ENCODE results near the gene PCP2. TPM values are rescaled to one million over a fixed set of nuclear protein-coding genes. Genes with fewer than 3 reads are reported as not detected.
A peak's percentile ranks its signal among the peaks of the same experiment; 100 is the strongest.

The PCP2 gene
- total RNA-seq, 2 donors from 2014 or later = not detected

DNA sequence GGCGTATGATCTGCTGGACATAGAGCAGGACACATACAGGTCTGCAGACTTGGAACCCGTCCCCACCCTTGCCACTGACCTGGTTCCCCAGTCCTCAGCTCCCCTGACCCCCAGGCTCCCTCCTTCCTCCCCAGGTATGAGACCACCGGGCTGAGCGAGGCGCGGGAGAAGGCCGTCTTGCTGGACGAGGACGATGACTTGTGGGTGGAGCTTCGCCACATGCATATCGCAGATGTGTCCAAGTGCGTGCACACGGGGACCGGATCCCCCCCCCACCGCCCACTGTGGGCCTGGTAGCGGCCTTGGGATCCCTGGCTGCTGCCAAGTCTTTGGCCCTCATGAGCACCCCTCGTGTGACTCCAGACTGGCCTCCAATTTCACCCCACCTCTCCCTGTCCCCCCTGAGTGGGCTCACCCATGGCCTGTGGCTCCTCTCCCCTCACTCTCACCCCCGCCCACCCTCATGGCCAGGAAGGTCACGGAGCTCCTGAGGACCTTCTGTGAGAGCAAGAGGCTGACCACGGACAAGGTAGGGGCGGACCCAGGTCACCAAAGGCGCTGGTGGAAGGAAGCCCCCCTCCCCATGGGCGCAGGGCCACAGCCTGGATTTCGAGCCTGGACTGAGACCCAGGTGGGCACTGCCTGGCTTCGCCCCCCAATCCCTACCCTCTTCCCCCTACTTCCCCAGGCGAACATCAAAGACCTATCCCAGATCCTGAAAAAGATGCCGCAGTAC lies 8.9 kb upstream of the PCP2 start:
- no peak for DNase-seq
- intact Hi-C loops (cut with DNase I) = no loop called here
- ATAC-seq = no peak

GRCh38 chr19:7641290-7642276 lies 8.1 kb upstream of the PCP2 start:
- intact Hi-C loops (cut with DNase I) = no loop called here
- ATAC-seq (no peak), DNase-seq (no peak)

GRCh38 chr19:7640803-7641202 lies 7.3 kb upstream of the PCP2 start:
- DNase-seq = no peak
- ATAC-seq = no peak
- intact Hi-C loops (cut with DNase I) = no loop called here

DNA sequence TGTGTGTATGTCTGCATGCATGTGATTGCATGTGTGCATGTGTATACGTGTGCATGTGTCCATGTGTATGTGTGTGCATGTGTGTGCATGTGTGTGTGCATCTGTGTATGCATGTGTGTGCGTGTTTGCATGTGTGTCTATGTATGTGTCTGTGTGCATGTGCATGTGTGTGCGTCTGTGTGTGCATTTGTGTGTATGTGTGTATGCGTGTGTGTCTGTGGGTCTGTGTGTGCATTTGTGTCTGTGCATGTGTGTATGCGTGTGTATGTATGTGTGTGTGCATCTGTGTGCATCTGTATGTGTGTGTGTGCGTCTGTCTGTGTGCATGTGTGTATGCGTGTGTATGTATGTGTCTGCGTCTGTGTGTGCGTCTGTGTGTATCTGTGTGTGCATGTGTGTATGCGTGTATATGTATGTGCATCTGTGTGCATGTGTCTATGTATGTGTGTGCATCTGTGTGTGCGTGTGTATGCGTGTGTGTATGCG lies 6.4 kb upstream of the PCP2 start:
- DNase-seq = no peak
- intact Hi-C loops (cut with DNase I) = no loop called here
- no peak for ATAC-seq

GRCh38 chr19:7638802-7639465 lies 5.4 kb upstream of the PCP2 start:
- intact Hi-C loops (cut with DNase I) = no loop called here
- no peak for DNase-seq

GRCh38 chr19:7637374-7638256 lies 4.1 kb upstream of the PCP2 start:
- intact Hi-C loops (cut with DNase I) = no loop called here
- ATAC-seq (peak; percentile 7 to 67), DNase-seq (peak; percentile 67)

More at GRCh38 chr19:7638802-7639465, 5.4 kb upstream of the PCP2 start:
- ATAC-seq = no peak

DNA sequence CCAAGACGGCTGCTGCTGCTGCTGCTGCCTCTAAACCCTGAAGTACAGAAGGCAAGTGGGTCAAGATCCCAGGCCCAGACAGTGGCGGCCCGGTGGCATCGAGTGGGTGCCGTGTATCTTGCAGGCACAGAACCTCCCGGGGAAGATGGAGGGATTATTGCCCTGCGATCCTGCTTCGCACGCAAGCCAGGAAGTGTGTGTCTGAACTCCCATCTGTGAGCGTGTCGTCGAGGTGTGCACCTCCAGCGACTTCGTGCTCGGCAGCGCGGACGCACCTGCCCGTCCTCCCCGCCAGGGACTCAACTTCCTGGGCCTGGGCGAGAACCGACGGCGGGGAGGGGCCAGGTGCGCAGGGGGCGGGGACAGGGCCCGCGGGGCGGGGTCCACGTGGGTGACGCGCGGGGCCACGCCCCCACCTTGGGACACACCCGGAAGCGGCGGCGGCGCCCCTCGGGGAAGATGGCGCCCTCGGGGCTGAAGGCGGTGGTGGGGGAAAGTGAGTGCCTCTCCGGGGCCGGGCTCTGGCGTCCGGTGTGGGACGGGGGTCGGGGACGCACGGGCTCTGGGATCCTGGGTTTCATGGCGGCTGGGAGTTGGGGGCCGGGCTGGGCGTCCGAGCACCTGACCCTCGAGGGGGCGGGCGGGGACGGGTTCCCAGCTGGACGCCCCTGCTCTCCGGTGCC lies 3.3 kb upstream of the PCP2 start, which contains the start of gene STXBP2:
Gene STXBP2, plus strand, starts transcription at position 420 of the 683 bp plus-strand sequence. Its CDS starts 40 bp downstream, at position 460.
- DNase-seq (peak; percentile 64), ATAC-seq (peak; percentile 88 to 93)
- intact Hi-C loops (cut with DNase I) = no loop called here

- intact Hi-C loops (cut with DNase I) = no loop called here
- ATAC-seq = no peak
- DNase-seq = no peak
These were observed 2.8 kb upstream of the PCP2 start for GRCh38 chr19:7636317-7636690.

- DNase-seq (no peak), ATAC-seq (no peak)
- intact Hi-C loops (cut with DNase I) = no loop called here
These were observed 2.2 kb upstream of the PCP2 start for GRCh38 chr19:7635670-7636069.

DNA sequence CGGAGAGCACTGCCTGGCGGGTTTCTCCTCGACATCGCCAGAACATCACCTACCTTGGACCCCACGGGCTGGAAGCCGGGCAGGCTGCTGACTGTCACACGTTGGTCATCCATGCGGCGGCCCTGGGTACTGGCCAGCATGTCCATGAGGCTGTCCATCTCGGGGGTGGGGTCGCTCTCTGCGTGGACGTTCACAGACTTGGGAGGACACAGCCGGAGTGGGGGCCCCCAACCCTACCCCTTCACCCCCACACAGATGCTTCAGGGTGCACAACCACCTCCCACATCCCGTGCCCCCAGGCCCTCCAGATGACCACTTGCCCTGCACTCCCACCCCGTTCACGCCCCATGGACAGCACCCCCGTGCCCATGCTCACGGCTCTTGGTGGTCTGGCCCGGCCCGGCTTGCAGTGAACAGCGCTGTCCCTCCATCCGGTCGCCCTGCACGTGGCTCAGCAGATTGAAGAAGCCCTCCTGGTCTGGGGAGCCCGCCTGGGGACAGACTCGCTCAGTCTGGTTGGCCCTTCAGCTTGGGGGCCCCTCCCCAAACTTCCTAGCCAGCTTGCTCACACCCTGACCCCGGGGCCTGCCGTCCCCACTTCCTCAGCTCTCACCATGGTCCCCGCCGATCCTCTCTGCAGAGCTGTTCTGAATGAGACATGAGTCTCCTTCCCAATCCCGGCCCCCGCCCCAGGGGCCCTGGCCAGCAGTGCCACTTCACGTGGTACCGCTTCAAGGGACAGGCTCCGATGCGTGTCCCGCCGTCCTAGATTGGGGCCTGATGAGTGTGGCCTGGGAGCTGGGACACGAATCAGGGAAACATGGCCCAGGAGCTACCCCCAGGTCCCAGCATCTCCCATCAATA lies 947 bp downstream of the PCP2 start:
- ATAC-seq (no peak), DNase-seq (no peak)
- intact Hi-C loops (cut with DNase I) = no loop called here

GRCh38 chr19:7631577-7631976 lies 1.9 kb downstream of the PCP2 start:
- DNase-seq = no peak
- ATAC-seq = no peak
- intact Hi-C loops (cut with DNase I) = no loop called here

- ATAC-seq = peak; percentile 98 to 99
- intact Hi-C loops (cut with DNase I) = no loop called here
These were observed 4.0 kb downstream of the PCP2 start, which contains the start of the genes PET100 and XAB2 for GRCh38 chr19:7629347-7630054. PET100 (plus strand) TSS chr19:7629793; CDS start chr19:7629834, 41 bp downstream. XAB2 (minus strand) TSS chr19:7629545; CDS start chr19:7629527, 18 bp downstream.

GRCh38 chr19:7628589-7629311 lies 4.8 kb downstream of the PCP2 start:
- intact Hi-C loops (cut with DNase I) = no loop called here
- ATAC-seq = no peak
- no peak for DNase-seq

More at GRCh38 chr19:7629347-7630054, 4.0 kb downstream of the PCP2 start, which contains the start of the genes PET100 and XAB2:
- DNase-seq = peak; percentile 97

- intact Hi-C loops (cut with DNase I) = no loop called here
- no peak for ATAC-seq
These were observed 6.4 kb downstream of the PCP2 start for GRCh38 chr19:7627166-7627565.

DNA sequence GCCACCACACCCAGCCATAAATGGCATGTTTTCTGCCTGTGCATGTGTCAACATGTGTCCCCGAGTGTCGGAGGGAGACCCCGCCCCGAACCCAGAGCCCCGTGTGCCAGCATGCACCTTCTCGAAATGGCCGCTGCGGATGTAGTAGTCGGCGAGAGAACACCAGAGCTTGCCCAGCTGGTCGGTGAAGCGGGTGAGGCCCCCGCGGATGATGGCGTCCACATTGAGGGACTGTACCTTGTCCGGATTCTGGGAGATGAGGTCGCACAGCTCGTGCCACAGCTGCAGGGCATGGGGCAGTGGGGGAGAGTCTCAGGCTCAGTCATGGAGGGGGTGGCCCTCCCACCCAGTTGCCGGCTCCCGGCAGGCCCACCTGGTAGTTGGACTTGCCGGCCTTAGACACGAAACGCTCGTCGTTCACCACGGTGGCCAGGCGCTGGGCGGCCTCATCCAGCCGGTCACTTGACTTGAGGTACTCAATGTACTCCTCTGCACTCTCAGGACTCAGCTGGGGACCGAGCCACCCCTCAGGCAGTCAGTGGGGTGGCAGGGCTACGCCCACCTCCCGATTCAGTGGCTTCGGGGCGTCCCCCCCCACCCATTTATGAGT lies 7.7 kb downstream of the PCP2 start:
- intact Hi-C loops (cut with DNase I) = no loop called here
- ATAC-seq (no peak), DNase-seq (no peak)

More at GRCh38 chr19:7627166-7627565, 6.4 kb downstream of the PCP2 start:
- DNase-seq = no peak

Data from left cardiac atrium (tissue), 4 donors.